ENCODE measurements around the gene PFKL. TPM values are rescaled to one million over a fixed set of nuclear protein-coding genes. Genes with fewer than 3 reads are reported as not detected.

Gene PFKL
- polyA plus RNA-seq, 1 experiment: 44.3 TPM

- peaks cover 7% of the 10 kb centered on the region; the same call in 1 of the 2 replicates for H3K9me3 ChIP-seq (ENCODE audit: control insufficient read depth, insufficient read depth, low read length)
- no peak overlapping the region for H3K27ac ChIP-seq (ENCODE audit: low read depth, low read length)
- ChIA-PET CTCF (no interaction called here), POLR2A (interaction anchor here (0.6 kb wide), 1 partner anchor 21 kb away, joined by 3 read pairs; no protein-coding TSS in a partner anchor)
- no peak for TF ChIP-seq CTCF (IDR thresholded peaks at IDR 0.05; ENCODE audit: low read depth, low read length)
- H3K4me3 ChIP-seq (ENCODE audit: low read depth, low read length): no peak overlapping the region
- H3K27me3 ChIP-seq (ENCODE audit: control insufficient read depth, insufficient read depth, low read length): no peaks in the 10 kb centered on the region
- no peak for DNase-seq (ENCODE audit: low read depth, low spot score)
Measured at GRCh38 chr21:44328242-44328895, 28.5 kb downstream of the PFKL start.

GRCh38 chr21:44329086-44329889 lies 29.4 kb downstream of the PFKL start:
- ChIA-PET POLR2A (no interaction called here), CTCF (no interaction called here)
- H3K27me3 ChIP-seq (ENCODE audit: control insufficient read depth, insufficient read depth, low read length): no peaks in the 10 kb centered on the region
- no peak overlapping the region for H3K4me3 ChIP-seq (ENCODE audit: low read depth, low read length)
- no peak for TF ChIP-seq CTCF (IDR thresholded peaks at IDR 0.05; ENCODE audit: low read depth, low read length)
- H3K27ac ChIP-seq (ENCODE audit: low read depth, low read length): no peak overlapping the region
- H3K9me3 ChIP-seq (ENCODE audit: control insufficient read depth, insufficient read depth, low read length): peaks cover 7% of the 10 kb centered on the region; the same call in 1 of the 2 replicates
- DNase-seq (ENCODE audit: low read depth, low spot score): no peak

GRCh38 chr21:44329971-44330681 lies 30.3 kb downstream of the PFKL start:
- Histone ChIP-seq H3K9me3 (ENCODE audit: control insufficient read depth, insufficient read depth, low read length) (peaks cover 7% of the 10 kb centered on the region; the same call in 1 of the 2 replicates), H3K4me3 (ENCODE audit: low read depth, low read length) (no peak overlapping the region), H3K27ac (ENCODE audit: low read depth, low read length) (no peak overlapping the region), H3K27me3 (ENCODE audit: control insufficient read depth, insufficient read depth, low read length) (no peaks in the 10 kb centered on the region)
- ChIA-PET CTCF (no interaction called here), POLR2A (no interaction called here)
- no peak for TF ChIP-seq CTCF (IDR thresholded peaks at IDR 0.05; ENCODE audit: low read depth, low read length)
- DNase-seq (ENCODE audit: low read depth, low spot score): no peak

GRCh38 chr21:44330698-44331097 lies 30.8 kb downstream of the PFKL start:
- no peak overlapping the region for H3K27ac ChIP-seq (ENCODE audit: low read depth, low read length)
- H3K4me3 ChIP-seq (ENCODE audit: low read depth, low read length): no peak overlapping the region
- H3K27me3 ChIP-seq (ENCODE audit: control insufficient read depth, insufficient read depth, low read length): no peaks in the 10 kb centered on the region
- ChIA-PET POLR2A (no interaction called here), CTCF (no interaction called here)
- no peak for TF ChIP-seq CTCF (IDR thresholded peaks at IDR 0.05; ENCODE audit: low read depth, low read length)
- peaks cover 7% of the 10 kb centered on the region; the same call in 1 of the 2 replicates for H3K9me3 ChIP-seq (ENCODE audit: control insufficient read depth, insufficient read depth, low read length)
- DNase-seq (ENCODE audit: low read depth, low spot score): no peak
